SK-N-MC (cell line): Measurements from ENCODE around the gene GRM2.

ENCODE experiments used
- EZH2 ChIP-seq: fragments of 200-600 bp; sonication (generic); IDR thresholded peaks from one replicate; pipeline ENCODE4 v1.6.1; 2017; ENCODE audit warnings: antibody characterized with exemption
- FOXP2 ChIP-seq: optimal IDR thresholded peaks from 2 replicates; pipeline ENCODE3; 2011; ENCODE audit warnings: mild to moderate bottlenecking, moderate library complexity; ENCODE audit not compliant: insufficient read depth; ENCODE audit errors: extremely low read length, control extremely low read depth
- POLR2AphosphoS5 ChIP-seq: IDR thresholded peaks from 2 replicates; pipeline ENCODE4 v1.6.1; 2012; ENCODE audit warnings: mild to moderate bottlenecking, low read depth, low read length, borderline replicate concordance

- TF ChIP-seq POLR2AphosphoS5: peak; percentile 56; the same call in 1 of the 2 replicates
- no peak for TF ChIP-seq EZH2
- TF ChIP-seq FOXP2: no peak
Measured at GRCh38 chr3:51706788-51707731, at the start of gene GRM2.
